Measurements from ENCODE around the gene NKIRAS1. TPM values are rescaled to one million over a fixed set of nuclear protein-coding genes. Genes with fewer than 3 reads are reported as not detected.

Gene NKIRAS1
- total RNA-seq, 3 donors from 2014 or later (not counting 1 experiment from before 2014, with no cell fraction given): 2.2 to 3.3 (median 2.8) TPM

DNA sequence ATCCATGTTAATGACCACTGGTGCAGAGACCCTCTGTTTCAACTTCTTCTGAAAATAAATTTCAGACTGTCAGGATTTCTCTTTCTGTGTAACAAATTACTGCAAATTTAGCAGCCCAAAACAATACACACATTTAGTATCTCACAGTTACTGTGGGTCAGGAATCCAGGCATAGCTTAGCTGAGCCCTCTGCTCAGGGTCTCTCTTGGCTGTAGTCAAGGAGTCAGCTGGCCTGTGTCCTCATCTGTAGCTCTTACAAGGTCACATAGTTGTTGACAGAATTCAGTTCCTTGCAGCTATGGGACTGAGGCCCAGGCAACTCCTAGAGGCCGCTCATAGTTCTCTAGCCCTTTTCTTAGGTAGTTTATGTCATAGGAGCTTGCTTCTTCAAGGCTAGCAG lies 51.9 kb downstream of the NKIRAS1 start:
- Mint-ChIP-seq H3K4me3 (no peak overlapping the region), H3K27me3 (ENCODE audit: low read depth in 2 of 2) (no peaks in the 10 kb centered on the region), H3K9me3 (no peaks in the 10 kb centered on the region), H3K4me1 (peaks cover 54 to 65% of the 10 kb centered on the region in 2 donors), H3K36me3 (no peaks in the 10 kb centered on the region), H3K27ac (no peak overlapping the region)
- no peaks in the 10 kb centered on the region for H3K9me3 ChIP-seq (ENCODE audit: control insufficient read depth, insufficient read depth, low read length)
- no peak for ATAC-seq
- WGBS (ENCODE audit: insufficient coverage): 100% methylated on average over 1 of the region's 1 CpG
- H3K27ac ChIP-seq (ENCODE audit: low read length): no peak overlapping the region
- H3K4me3 ChIP-seq (ENCODE audit: low read length): no peak overlapping the region
- H3K36me3 ChIP-seq (ENCODE audit: control insufficient read depth, insufficient read depth, low read length): no peaks in the 10 kb centered on the region
- no peaks in the 10 kb centered on the region for H3K27me3 ChIP-seq (ENCODE audit: control insufficient read depth, insufficient read depth, low read length)
- intact Hi-C loops (cut with micrococcal nuclease): no loop called here
- H3K4me1 ChIP-seq (ENCODE audit: control insufficient read depth, insufficient read depth, low read length): peaks cover 2% of the 10 kb centered on the region
- no peak for DNase-seq
- TF ChIP-seq, protein P1, sequence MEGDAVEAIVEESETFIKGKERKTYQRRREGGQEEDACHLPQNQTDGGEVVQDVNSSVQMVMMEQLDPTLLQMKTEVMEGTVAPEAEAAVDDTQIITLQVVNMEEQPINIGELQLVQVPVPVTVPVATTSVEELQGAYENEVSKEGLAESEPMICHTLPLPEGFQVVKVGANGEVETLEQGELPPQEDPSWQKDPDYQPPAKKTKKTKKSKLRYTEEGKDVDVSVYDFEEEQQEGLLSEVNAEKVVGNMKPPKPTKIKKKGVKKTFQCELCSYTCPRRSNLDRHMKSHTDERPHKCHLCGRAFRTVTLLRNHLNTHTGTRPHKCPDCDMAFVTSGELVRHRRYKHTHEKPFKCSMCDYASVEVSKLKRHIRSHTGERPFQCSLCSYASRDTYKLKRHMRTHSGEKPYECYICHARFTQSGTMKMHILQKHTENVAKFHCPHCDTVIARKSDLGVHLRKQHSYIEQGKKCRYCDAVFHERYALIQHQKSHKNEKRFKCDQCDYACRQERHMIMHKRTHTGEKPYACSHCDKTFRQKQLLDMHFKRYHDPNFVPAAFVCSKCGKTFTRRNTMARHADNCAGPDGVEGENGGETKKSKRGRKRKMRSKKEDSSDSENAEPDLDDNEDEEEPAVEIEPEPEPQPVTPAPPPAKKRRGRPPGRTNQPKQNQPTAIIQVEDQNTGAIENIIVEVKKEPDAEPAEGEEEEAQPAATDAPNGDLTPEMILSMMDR (IDR thresholded peaks at IDR 0.05): no peak

DNA sequence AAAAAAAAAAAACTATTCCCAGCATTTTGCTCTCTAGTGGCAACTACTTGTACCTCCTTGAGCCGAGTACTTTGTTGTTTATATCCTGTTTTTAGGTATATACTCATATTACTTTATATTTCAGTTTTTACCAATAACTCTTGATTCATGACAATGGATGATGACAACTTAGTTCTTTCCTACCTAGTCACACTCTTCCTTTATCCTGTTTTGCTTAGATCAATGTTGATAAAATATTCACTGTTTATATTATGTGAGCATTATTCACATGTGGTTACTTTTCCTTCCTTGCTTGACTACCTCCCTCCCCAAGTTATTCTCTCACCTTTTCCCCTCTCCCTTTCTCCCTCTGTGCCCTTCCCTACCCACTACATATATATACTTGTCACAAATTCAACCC lies 53.7 kb downstream of the NKIRAS1 start:
- ATAC-seq (no peak), DNase-seq (no peak)
- TF ChIP-seq, protein P1 (IDR thresholded peaks at IDR 0.05): no peak
- Mint-ChIP-seq H3K4me1 (peaks cover 65 to 69% of the 10 kb centered on the region in 2 donors), H3K4me3 (no peak overlapping the region), H3K9me3 (no peaks in the 10 kb centered on the region), H3K36me3 (no peaks in the 10 kb centered on the region), H3K27me3 (ENCODE audit: low read depth in 2 of 2) (no peaks in the 10 kb centered on the region), H3K27ac (no peak overlapping the region)
- H3K4me3 ChIP-seq (ENCODE audit: low read length): no peak overlapping the region
- no peak overlapping the region for H3K27ac ChIP-seq (ENCODE audit: low read length)
- H3K9me3 ChIP-seq (ENCODE audit: control insufficient read depth, insufficient read depth, low read length): no peaks in the 10 kb centered on the region
- intact Hi-C loops (cut with micrococcal nuclease): no loop called here
- peaks cover 13% of the 10 kb centered on the region for H3K4me1 ChIP-seq (ENCODE audit: control insufficient read depth, insufficient read depth, low read length)
- no peaks in the 10 kb centered on the region for H3K27me3 ChIP-seq (ENCODE audit: control insufficient read depth, insufficient read depth, low read length)
- no CpG with 5 or more reads among the region's 1 CpG for WGBS (ENCODE audit: insufficient coverage)
- no peaks in the 10 kb centered on the region for H3K36me3 ChIP-seq (ENCODE audit: control insufficient read depth, insufficient read depth, low read length)

DNA sequence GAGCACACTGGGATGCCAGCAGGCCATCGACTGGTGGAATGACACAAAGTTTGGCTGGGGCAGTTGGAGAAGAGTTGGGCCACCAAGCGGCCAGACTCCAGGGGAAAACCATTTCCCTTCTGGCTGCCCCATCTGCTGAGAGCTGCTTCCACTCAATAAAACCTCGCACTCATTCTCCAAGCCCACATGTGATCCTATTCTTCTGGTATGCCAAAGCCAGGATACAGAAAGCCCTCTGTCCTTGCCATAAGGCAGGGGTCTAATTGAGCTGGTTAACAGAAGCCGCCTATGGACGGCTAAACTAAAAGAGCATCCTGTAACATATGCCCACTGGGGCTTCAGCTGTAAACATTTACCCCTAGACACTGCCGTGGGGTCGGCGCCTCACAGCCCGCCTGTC lies 55.1 kb downstream of the NKIRAS1 start:
- no peak for DNase-seq
- ATAC-seq: no peak
- H3K9me3 Mint-ChIP-seq: no peaks in the 10 kb centered on the region
- WGBS (ENCODE audit: insufficient coverage): 96% methylated on average over 9 of the region's 9 CpGs
- H3K27me3 Mint-ChIP-seq (ENCODE audit: low read depth in 2 of 2): no peaks in the 10 kb centered on the region
- no peak overlapping the region for H3K27ac Mint-ChIP-seq
- H3K4me3 ChIP-seq (ENCODE audit: low read length): no peak overlapping the region
- TF ChIP-seq, protein P1 (IDR thresholded peaks at IDR 0.05): no peak
- H3K27ac ChIP-seq (ENCODE audit: low read length): no peak overlapping the region
- H3K27me3 ChIP-seq (ENCODE audit: control insufficient read depth, insufficient read depth, low read length): no peaks in the 10 kb centered on the region
- H3K36me3 Mint-ChIP-seq: no peaks in the 10 kb centered on the region
- H3K36me3 ChIP-seq (ENCODE audit: control insufficient read depth, insufficient read depth, low read length): no peaks in the 10 kb centered on the region
- intact Hi-C loops (cut with micrococcal nuclease): no loop called here
- H3K4me1 Mint-ChIP-seq: peaks cover 71 to 75% of the 10 kb centered on the region in 2 donors
- H3K4me1 ChIP-seq (ENCODE audit: control insufficient read depth, insufficient read depth, low read length): peaks cover 22% of the 10 kb centered on the region
- H3K9me3 ChIP-seq (ENCODE audit: control insufficient read depth, insufficient read depth, low read length): no peaks in the 10 kb centered on the region
- no peak overlapping the region for H3K4me3 Mint-ChIP-seq

DNA sequence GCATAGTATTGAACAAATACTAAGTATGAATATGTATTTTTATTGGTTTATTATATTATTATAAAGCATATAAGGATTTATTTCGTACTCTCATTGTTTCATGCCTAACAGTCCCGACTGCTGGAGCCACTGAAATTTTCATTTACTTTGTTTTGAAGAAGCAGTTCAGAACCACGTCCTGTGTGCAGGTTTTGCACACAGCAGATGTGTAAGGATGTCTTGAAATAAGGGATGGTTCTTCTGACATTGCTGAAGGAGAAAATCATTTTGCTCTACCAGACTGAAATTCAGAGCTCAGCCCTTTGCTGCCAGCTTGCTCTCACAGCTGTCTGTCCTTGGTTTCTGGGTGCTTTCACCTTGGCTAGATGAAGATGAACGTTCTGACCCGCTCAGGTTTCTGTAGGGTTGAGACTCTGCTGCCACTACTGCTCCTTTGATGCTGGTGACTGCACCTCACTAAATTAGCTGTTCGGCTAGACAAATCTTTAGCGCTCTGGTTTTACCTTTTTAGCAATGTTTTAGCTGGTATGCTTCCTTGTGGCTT lies 56.9 kb downstream of the NKIRAS1 start:
- TF ChIP-seq, protein P1 (IDR thresholded peaks at IDR 0.05): no peak
- intact Hi-C loops (cut with micrococcal nuclease): no loop called here
- no peaks in the 10 kb centered on the region for H3K27me3 ChIP-seq (ENCODE audit: control insufficient read depth, insufficient read depth, low read length)
- peaks cover 22% of the 10 kb centered on the region for H3K4me1 ChIP-seq (ENCODE audit: control insufficient read depth, insufficient read depth, low read length)
- no peak overlapping the region for H3K4me3 ChIP-seq (ENCODE audit: low read length)
- no peak overlapping the region for H3K27ac ChIP-seq (ENCODE audit: low read length)
- H3K4me1 Mint-ChIP-seq: peaks cover 63 to 71% of the 10 kb centered on the region in 2 donors
- peak overlapping the region; percentile 29 for H3K4me3 Mint-ChIP-seq
- H3K27ac Mint-ChIP-seq: peak overlapping the region in 1 of 2 donors; percentile 36
- WGBS (ENCODE audit: insufficient coverage): 55% methylated on average over 7 of the region's 7 CpGs
- H3K27me3 Mint-ChIP-seq (ENCODE audit: low read depth in 2 of 2): no peaks in the 10 kb centered on the region
- ATAC-seq: peak in 1 of 3 donors; percentile 35
- no peaks in the 10 kb centered on the region for H3K9me3 ChIP-seq (ENCODE audit: control insufficient read depth, insufficient read depth, low read length)
- no peaks in the 10 kb centered on the region for H3K36me3 ChIP-seq (ENCODE audit: control insufficient read depth, insufficient read depth, low read length)
- no peak for DNase-seq
- no peaks in the 10 kb centered on the region for H3K9me3 Mint-ChIP-seq
- H3K36me3 Mint-ChIP-seq: no peaks in the 10 kb centered on the region
